Measurements from ENCODE around the gene NSUN7.

The NSUN7 gene

GRCh38 chr4:40788331-40788730, 38.6 kb downstream of the NSUN7 start:
- no peaks in the 10 kb centered on the region for H3K79me2 ChIP-seq (ENCODE audit: control insufficient read depth, insufficient read depth, low read length)
- no peak overlapping the region for H3K9ac ChIP-seq (ENCODE audit: low read length)

GRCh38 chr4:40789031-40789430, 39.3 kb downstream of the NSUN7 start:
- WGBS (ENCODE audit: extremely low coverage, insufficient coverage, low lambda C conversion rate), result no CpG with 5 or more reads among the region's 1 CpG
- DNase-seq, result no peak
- H3K79me1 ChIP-seq (ENCODE audit: low read length), result no peaks in the 10 kb centered on the region

More at GRCh38 chr4:40788331-40788730, 38.6 kb downstream of the NSUN7 start:
- no peak overlapping the region for H3K27ac ChIP-seq (ENCODE audit: low read depth, low read length)
- no peaks in the 10 kb centered on the region for H3K36me3 ChIP-seq (ENCODE audit: control insufficient read depth, insufficient read depth, low read length)
- no peak overlapping the region for H3K4ac ChIP-seq (ENCODE audit: low read depth, low read length)
- no peak overlapping the region for H3K56ac ChIP-seq (ENCODE audit: low read length)
- H4K5ac ChIP-seq (ENCODE audit: low read length), result no peak overlapping the region
- H2AK5ac ChIP-seq (ENCODE audit: low read length), result no peak overlapping the region
- no peak overlapping the region for H3K18ac ChIP-seq (ENCODE audit: low read length)
- WGBS (ENCODE audit: extremely low coverage, insufficient coverage, low lambda C conversion rate), result no CpG with 5 or more reads among the region's 2 CpGs
- H3K4me2 ChIP-seq (ENCODE audit: low read length), result no peak overlapping the region
- H2BK120ac ChIP-seq (ENCODE audit: low read depth, low read length), result no peak overlapping the region
- H2BK15ac ChIP-seq (replicated peaks; ENCODE audit: low read depth), result no peak overlapping the region
- no peak overlapping the region for H2BK5ac ChIP-seq (ENCODE audit: low read length)
- no peaks in the 10 kb centered on the region for H3K79me1 ChIP-seq (ENCODE audit: low read length)
- H3K4me3 ChIP-seq (ENCODE audit: low read length), result no peak overlapping the region
- DNase-seq, result no peak
- H3K27me3 ChIP-seq (ENCODE audit: insufficient read depth, low read length, poor library complexity), result no peaks in the 10 kb centered on the region
- H3K23ac ChIP-seq (ENCODE audit: low read length), result no peak overlapping the region
- no peaks in the 10 kb centered on the region for H3K4me1 ChIP-seq (ENCODE audit: control insufficient read depth, low read depth, low read length)
- no peak overlapping the region for H4K8ac ChIP-seq (ENCODE audit: low read depth, low read length)

GRCh38 chr4:40789771-40790170, 40.0 kb downstream of the NSUN7 start:
- H2AK5ac ChIP-seq (ENCODE audit: low read length), result no peak overlapping the region
- H3K23ac ChIP-seq (ENCODE audit: low read length), result no peak overlapping the region
- H2BK15ac ChIP-seq (replicated peaks; ENCODE audit: low read depth), result no peak overlapping the region
- H3K4me2 ChIP-seq (ENCODE audit: low read length), result no peak overlapping the region
- no peaks in the 10 kb centered on the region for H3K4me1 ChIP-seq (ENCODE audit: control insufficient read depth, low read depth, low read length)
- H3K9ac ChIP-seq (ENCODE audit: low read length), result no peak overlapping the region
- DNase-seq, result no peak
- H3K79me2 ChIP-seq (ENCODE audit: control insufficient read depth, insufficient read depth, low read length), result no peaks in the 10 kb centered on the region
- no peaks in the 10 kb centered on the region for H3K36me3 ChIP-seq (ENCODE audit: control insufficient read depth, insufficient read depth, low read length)
- no peak overlapping the region for H3K4ac ChIP-seq (ENCODE audit: low read depth, low read length)
- H3K27ac ChIP-seq (ENCODE audit: low read depth, low read length), result no peak overlapping the region
- no CpG with 5 or more reads among the region's 3 CpGs for WGBS (ENCODE audit: extremely low coverage, insufficient coverage, low lambda C conversion rate)
- H2BK5ac ChIP-seq (ENCODE audit: low read length), result no peak overlapping the region
- H4K8ac ChIP-seq (ENCODE audit: low read depth, low read length), result no peak overlapping the region
- H3K27me3 ChIP-seq (ENCODE audit: insufficient read depth, low read length, poor library complexity), result no peaks in the 10 kb centered on the region
- H4K5ac ChIP-seq (ENCODE audit: low read length), result no peak overlapping the region
- no peak overlapping the region for H3K18ac ChIP-seq (ENCODE audit: low read length)
- no peaks in the 10 kb centered on the region for H3K79me1 ChIP-seq (ENCODE audit: low read length)
- no peak overlapping the region for H2BK120ac ChIP-seq (ENCODE audit: low read depth, low read length)
- no peak overlapping the region for H3K4me3 ChIP-seq (ENCODE audit: low read length)
- H3K56ac ChIP-seq (ENCODE audit: low read length), result no peak overlapping the region

More at GRCh38 chr4:40789031-40789430, 39.3 kb downstream of the NSUN7 start:
- Histone ChIP-seq H4K5ac (ENCODE audit: low read length) (no peak overlapping the region), H3K27ac (ENCODE audit: low read depth, low read length) (no peak overlapping the region), H2BK120ac (ENCODE audit: low read depth, low read length) (no peak overlapping the region), H3K36me3 (ENCODE audit: control insufficient read depth, insufficient read depth, low read length) (no peaks in the 10 kb centered on the region), H4K8ac (ENCODE audit: low read depth, low read length) (no peak overlapping the region), H3K23ac (ENCODE audit: low read length) (no peak overlapping the region), H3K56ac (ENCODE audit: low read length) (no peak overlapping the region), H3K18ac (ENCODE audit: low read length) (no peak overlapping the region), H3K4me1 (ENCODE audit: control insufficient read depth, low read depth, low read length) (no peaks in the 10 kb centered on the region), H3K4me2 (ENCODE audit: low read length) (no peak overlapping the region), H3K27me3 (ENCODE audit: insufficient read depth, low read length, poor library complexity) (no peaks in the 10 kb centered on the region), H2BK15ac (replicated peaks; ENCODE audit: low read depth) (no peak overlapping the region), H3K9ac (ENCODE audit: low read length) (no peak overlapping the region), H3K4ac (ENCODE audit: low read depth, low read length) (no peak overlapping the region), H3K79me2 (ENCODE audit: control insufficient read depth, insufficient read depth, low read length) (no peaks in the 10 kb centered on the region), H3K4me3 (ENCODE audit: low read length) (no peak overlapping the region), H2BK5ac (ENCODE audit: low read length) (no peak overlapping the region), H2AK5ac (ENCODE audit: low read length) (no peak overlapping the region)

GRCh38 chr4:40800064-40800463, 50.3 kb downstream of the NSUN7 start:
- no peak overlapping the region for H2BK15ac ChIP-seq (replicated peaks; ENCODE audit: low read depth)
- H3K36me3 ChIP-seq (ENCODE audit: control insufficient read depth, insufficient read depth, low read length), result no peaks in the 10 kb centered on the region
- no peak overlapping the region for H4K5ac ChIP-seq (ENCODE audit: low read length)
- no peak for DNase-seq
- no peak overlapping the region for H3K4ac ChIP-seq (ENCODE audit: low read depth, low read length)
- no peak overlapping the region for H2AK5ac ChIP-seq (ENCODE audit: low read length)
- H3K27me3 ChIP-seq (ENCODE audit: insufficient read depth, low read length, poor library complexity), result no peaks in the 10 kb centered on the region
- H3K18ac ChIP-seq (ENCODE audit: low read length), result no peak overlapping the region
- no peaks in the 10 kb centered on the region for H3K79me2 ChIP-seq (ENCODE audit: control insufficient read depth, insufficient read depth, low read length)
- WGBS (ENCODE audit: extremely low coverage, insufficient coverage, low lambda C conversion rate), result no CpG with 5 or more reads among the region's 3 CpGs
- no peak overlapping the region for H3K4me2 ChIP-seq (ENCODE audit: low read length)
- H2BK120ac ChIP-seq (ENCODE audit: low read depth, low read length), result no peak overlapping the region
- no peak overlapping the region for H4K8ac ChIP-seq (ENCODE audit: low read depth, low read length)
- no peak overlapping the region for H3K4me3 ChIP-seq (ENCODE audit: low read length)
- H3K27ac ChIP-seq (ENCODE audit: low read depth, low read length), result no peak overlapping the region
- no peaks in the 10 kb centered on the region for H3K79me1 ChIP-seq (ENCODE audit: low read length)
- no peak overlapping the region for H3K9ac ChIP-seq (ENCODE audit: low read length)
- no peak overlapping the region for H2BK5ac ChIP-seq (ENCODE audit: low read length)
- H3K23ac ChIP-seq (ENCODE audit: low read length), result no peak overlapping the region
- no peaks in the 10 kb centered on the region for H3K4me1 ChIP-seq (ENCODE audit: control insufficient read depth, low read depth, low read length)
- no peak overlapping the region for H3K56ac ChIP-seq (ENCODE audit: low read length)

- no peak overlapping the region for H4K5ac ChIP-seq (ENCODE audit: low read length)
- no peak overlapping the region for H3K27ac ChIP-seq (ENCODE audit: low read depth, low read length)
- H3K9ac ChIP-seq (ENCODE audit: low read length), result no peak overlapping the region
- H2BK120ac ChIP-seq (ENCODE audit: low read depth, low read length), result no peak overlapping the region
- H3K79me1 ChIP-seq (ENCODE audit: low read length), result no peaks in the 10 kb centered on the region
- H3K36me3 ChIP-seq (ENCODE audit: control insufficient read depth, insufficient read depth, low read length), result no peaks in the 10 kb centered on the region
- H2AK5ac ChIP-seq (ENCODE audit: low read length), result no peak overlapping the region
- H3K4ac ChIP-seq (ENCODE audit: low read depth, low read length), result no peak overlapping the region
- H3K79me2 ChIP-seq (ENCODE audit: control insufficient read depth, insufficient read depth, low read length), result no peaks in the 10 kb centered on the region
- H3K27me3 ChIP-seq (ENCODE audit: insufficient read depth, low read length, poor library complexity), result no peaks in the 10 kb centered on the region
- no peaks in the 10 kb centered on the region for H3K4me1 ChIP-seq (ENCODE audit: control insufficient read depth, low read depth, low read length)
- no CpG with 5 or more reads among the region's 2 CpGs for WGBS (ENCODE audit: extremely low coverage, insufficient coverage, low lambda C conversion rate)
- H4K8ac ChIP-seq (ENCODE audit: low read depth, low read length), result no peak overlapping the region
- no peak overlapping the region for H2BK15ac ChIP-seq (replicated peaks; ENCODE audit: low read depth)
- no peak overlapping the region for H2BK5ac ChIP-seq (ENCODE audit: low read length)
- H3K4me2 ChIP-seq (ENCODE audit: low read length), result no peak overlapping the region
- H3K4me3 ChIP-seq (ENCODE audit: low read length), result no peak overlapping the region
- no peak overlapping the region for H3K23ac ChIP-seq (ENCODE audit: low read length)
- DNase-seq, result no peak
- no peak overlapping the region for H3K56ac ChIP-seq (ENCODE audit: low read length)
- no peak overlapping the region for H3K18ac ChIP-seq (ENCODE audit: low read length)
Observed at GRCh38 chr4:40804598-40804997, 54.8 kb downstream of the NSUN7 start.

GRCh38 chr4:40808926-40809457, 59.2 kb downstream of the NSUN7 start:
- Histone ChIP-seq H2BK15ac (replicated peaks; ENCODE audit: low read depth) (no peak overlapping the region), H3K4me1 (ENCODE audit: control insufficient read depth, low read depth, low read length) (no peaks in the 10 kb centered on the region), H2AK5ac (ENCODE audit: low read length) (no peak overlapping the region), H3K36me3 (ENCODE audit: control insufficient read depth, insufficient read depth, low read length) (no peaks in the 10 kb centered on the region), H3K56ac (ENCODE audit: low read length) (no peak overlapping the region), H4K8ac (ENCODE audit: low read depth, low read length) (no peak overlapping the region), H2BK120ac (ENCODE audit: low read depth, low read length) (no peak overlapping the region), H3K4me3 (ENCODE audit: low read length) (no peak overlapping the region), H3K27ac (ENCODE audit: low read depth, low read length) (no peak overlapping the region), H3K18ac (ENCODE audit: low read length) (no peak overlapping the region), H3K79me1 (ENCODE audit: low read length) (no peaks in the 10 kb centered on the region), H2BK5ac (ENCODE audit: low read length) (no peak overlapping the region), H4K5ac (ENCODE audit: low read length) (no peak overlapping the region), H3K9ac (ENCODE audit: low read length) (no peak overlapping the region), H3K4me2 (ENCODE audit: low read length) (no peak overlapping the region), H3K79me2 (ENCODE audit: control insufficient read depth, insufficient read depth, low read length) (no peaks in the 10 kb centered on the region), H3K23ac (ENCODE audit: low read length) (no peak overlapping the region), H3K27me3 (ENCODE audit: insufficient read depth, low read length, poor library complexity) (no peaks in the 10 kb centered on the region), H3K4ac (ENCODE audit: low read depth, low read length) (no peak overlapping the region)
- WGBS (ENCODE audit: extremely low coverage, insufficient coverage, low lambda C conversion rate), result no CpG with 5 or more reads among the region's 8 CpGs
- DNase-seq, result peak; percentile 44
